Gastrocnemius medialis (tissue), 4 donors: ENCODE results near the gene CLDN16. TPM values are rescaled to one million over a fixed set of nuclear protein-coding genes. Genes with fewer than 3 reads are reported as not detected.

Experiments
- ATAC-seq, 2 donors: fragments of 150-250 bp; one replicate each; pipeline ENCODE4 v1.9.1; 2016
- DNase-seq, 2 donors: peaks; one replicate each; pipeline ENCODE4 v3.0.0-alpha.2; 2019
- H3K27ac ChIP-seq, 4 donors: fragments of 200-600 bp; sonication (generic); 1 replicate in 1 of 4; 2 replicates in 3 of 4; pipeline ENCODE4 v1.5.1; 2016 to 2018; ENCODE audit warnings: mild to moderate bottlenecking in 2 of 4, moderate library complexity in 1 of 4
- H3K27me3 ChIP-seq, 3 donors: fragments of 200-600 bp; sonication (generic) in 2 of 3; 1 replicate in 1 of 3; 2 replicates in 2 of 3; pipeline versions ENCODE4 v1.5.1 to v1.6.0; 2016 to 2019; ENCODE audit warnings: mild to moderate bottlenecking in 1 of 3, moderate library complexity in 1 of 3
- H3K36me3 ChIP-seq, 2 donors: fragments of 200-600 bp; sonication (generic) in 1 of 2; one replicate each; pipeline ENCODE4 v1.5.1; 2017 to 2018
- H3K4me1 ChIP-seq, 2 donors: fragments of 200-600 bp; sonication (generic) in 1 of 2; one replicate each; pipeline ENCODE4 v1.5.1; 2016 to 2017; ENCODE audit warnings: mild to moderate bottlenecking in 2 of 2
- H3K4me3 ChIP-seq, 4 donors: fragments of 200-600 bp; sonication (generic) in 3 of 4; 1 replicate in 1 of 4; 2 replicates in 3 of 4; pipeline ENCODE4 v1.5.1; 2016 to 2019; ENCODE audit warnings: mild to moderate bottlenecking in 2 of 4
- H3K9me3 ChIP-seq, 3 donors: fragments of 200-600 bp; sonication (generic) in 2 of 3; 1 replicate in 1 of 3; 2 replicates in 2 of 3; pipeline ENCODE4 v1.5.1; 2016 to 2019
- CTCF ChIP-seq, 5 experiments: fragments of 450-650 bp in 3 of 5; fragments of 200-600 bp in 2 of 5; sonication (generic) in 2 of 5; IDR thresholded peaks in 4 of 5; conservative IDR thresholded peaks in 1 of 5; 1 replicate in 4 of 5; 2 replicates in 1 of 5; pipeline ENCODE4 v1.5.1; 2016 to 2019; ENCODE audit warnings: antibody characterized with exemption in 5 of 5, mild to moderate bottlenecking in 3 of 5, moderate library complexity in 3 of 5
- POLR2A ChIP-seq, 2 donors: fragments of 450-650 bp; IDR thresholded peaks; one replicate each; pipeline ENCODE4 v1.6.1; 2017; ENCODE audit warnings: antibody characterized with exemption in 2 of 2, mild to moderate bottlenecking in 2 of 2, moderate library complexity in 2 of 2
- in situ Hi-C, 4 donors: fragments of 200-750 bp; cut with MboI; loops; one replicate each; pipeline versions ENCODE4 v1.15.0 to v1.8.0; 2017; ENCODE audit warnings: low sequenced_read_pairs in 4 of 4
- intact Hi-C: fragments of 100-400 bp; cut with DNase I; formaldehyde crosslinking; loops from one replicate; pipeline ENCODE4 v1.15.1; 2023; ENCODE audit warnings: low total_unique reads
- total RNA-seq, 4 donors: library from RNA; depleted of rRNA; stranded (reverse); fragments of >200 nt; gene quantifications; one replicate each; pipeline versions ENCODE4 v1.1.0 to v1.2.3, GENCODE V29; 2016

The CLDN16 gene
- total RNA-seq, 4 donors from 2014 or later: not detected

GRCh38 chr3:190442240-190442639 is 54.3 kb downstream of the CLDN16 start:
- no peak for DNase-seq
- no peak overlapping the region for H3K27ac ChIP-seq
- TF ChIP-seq POLR2A (IDR thresholded peaks at IDR 0.05) (no peak), CTCF (IDR thresholded peaks at IDR 0.05 in 4 of 5, conservative IDR thresholded peaks at IDR 0.05 in 1 of 5) (no peak)
- H3K36me3 ChIP-seq: no peaks in the 10 kb centered on the region
- ATAC-seq: no peak
- intact Hi-C loops (no loop called here), in situ Hi-C loops (no loop called here)
- H3K4me1 ChIP-seq: no peaks in the 10 kb centered on the region
- no peaks in the 10 kb centered on the region for H3K27me3 ChIP-seq
- no peaks in the 10 kb centered on the region for H3K9me3 ChIP-seq
- H3K4me3 ChIP-seq: no peak overlapping the region

- in situ Hi-C loops (no loop called here), intact Hi-C loops (no loop called here)
- TF ChIP-seq POLR2A (IDR thresholded peaks at IDR 0.05) (no peak), CTCF (IDR thresholded peaks at IDR 0.05 in 4 of 5, conservative IDR thresholded peaks at IDR 0.05 in 1 of 5) (no peak)
- Histone ChIP-seq H3K9me3 (no peaks in the 10 kb centered on the region), H3K36me3 (no peaks in the 10 kb centered on the region), H3K27ac (no peak overlapping the region), H3K4me3 (no peak overlapping the region), H3K27me3 (no peaks in the 10 kb centered on the region), H3K4me1 (no peaks in the 10 kb centered on the region)
- DNase-seq: no peak
- ATAC-seq: no peak
These were observed 55.3 kb downstream of the CLDN16 start for GRCh38 chr3:190443257-190443656.

- H3K27ac ChIP-seq: no peak overlapping the region
- H3K9me3 ChIP-seq: no peaks in the 10 kb centered on the region
- intact Hi-C loops (no loop called here), in situ Hi-C loops (no loop called here)
- H3K4me1 ChIP-seq: no peaks in the 10 kb centered on the region
- no peak overlapping the region for H3K4me3 ChIP-seq
- no peaks in the 10 kb centered on the region for H3K36me3 ChIP-seq
- no peak for TF ChIP-seq CTCF (IDR thresholded peaks at IDR 0.05 in 4 of 5, conservative IDR thresholded peaks at IDR 0.05 in 1 of 5)
- TF ChIP-seq POLR2A (IDR thresholded peaks at IDR 0.05): no peak
- ATAC-seq: no peak
- no peaks in the 10 kb centered on the region for H3K27me3 ChIP-seq
- no peak for DNase-seq
These were observed 56.0 kb downstream of the CLDN16 start for GRCh38 chr3:190444006-190444405.

GRCh38 chr3:190444576-190445145 is 56.7 kb downstream of the CLDN16 start:
- no peaks in the 10 kb centered on the region for H3K4me1 ChIP-seq
- in situ Hi-C loops: no loop called here
- intact Hi-C loops: no loop called here
- no peak overlapping the region for H3K27ac ChIP-seq
- H3K4me3 ChIP-seq: no peak overlapping the region
- no peak for TF ChIP-seq CTCF (IDR thresholded peaks at IDR 0.05 in 4 of 5, conservative IDR thresholded peaks at IDR 0.05 in 1 of 5)
- no peak for TF ChIP-seq POLR2A (IDR thresholded peaks at IDR 0.05)
- ATAC-seq (no peak), DNase-seq (no peak)
- H3K9me3 ChIP-seq: no peaks in the 10 kb centered on the region
- H3K36me3 ChIP-seq: no peaks in the 10 kb centered on the region
- H3K27me3 ChIP-seq: no peaks in the 10 kb centered on the region
